OCI-LY7 (cell line): ENCODE data around the gene PANK4. TPM values are rescaled to one million over a fixed set of nuclear protein-coding genes. Genes with fewer than 3 reads are reported as not detected.

Source experiments
- BruUV-seq: library from RNA; stranded (reverse); fragments of 400-500 nt; replicated peaks from 2 replicates; lab custom pipeline; 2021; lab: Mats Ljungman, UMichigan
- CTCF ChIA-PET: fragments of 300-600 bp; sonication (Branson Sonifier 250); formaldehyde crosslinking; loops from one replicate; lab custom pipeline; 2022; ENCODE audit warnings: antibody characterized with exemption; ENCODE audit not compliant: unreplicated experiment; lab: Charles Lee
- POLR2A ChIA-PET: fragments of 300-600 bp; sonication (Branson Sonifier 250); formaldehyde crosslinking; loops from one replicate; lab custom pipeline; 2022; ENCODE audit warnings: antibody characterized with exemption; lab: Charles Lee
- DNase-seq: peaks from one replicate; pipeline ENCODE4 v3.0.0-alpha.2; 2015; ENCODE audit warnings: low spot score
- H2AFZ ChIP-seq: fragments of 200-600 bp; sonication (generic), shearing (Covaris generic); 2 replicates; pipeline ENCODE4 v1.6.1; 2014; ENCODE audit warnings: mild to moderate bottlenecking, antibody characterized with exemption, low read length, moderate library complexity
- H3K27ac ChIP-seq: fragments of 200-600 bp; sonication (generic); 2 replicates; pipeline ENCODE4 v1.5.1; 2014; ENCODE audit warnings: mixed run types, low read depth, mild to moderate bottlenecking, moderate library complexity, low read length, inconsistent platforms; ENCODE audit not compliant: poor library complexity, severe bottlenecking
- H3K36me3 ChIP-seq: fragments of 200-600 bp; sonication (generic); 2 replicates; pipeline ENCODE4 v1.6.1; 2014; ENCODE audit warnings: mild to moderate bottlenecking, antibody characterized with exemption, low read length, moderate library complexity, mixed read lengths; ENCODE audit not compliant: insufficient read depth
- H3K4me1 ChIP-seq: fragments of 200-600 bp; sonication (generic); 2 replicates; pipeline ENCODE4 v1.5.1; 2014; ENCODE audit warnings: mild to moderate bottlenecking, low read length; ENCODE audit not compliant: insufficient read depth, poor library complexity, severe bottlenecking
- H3K4me2 ChIP-seq: fragments of 200-600 bp; sonication (generic); 2 replicates; pipeline ENCODE4 v1.6.1; 2014; ENCODE audit warnings: mild to moderate bottlenecking, low read length
- H3K4me3 ChIP-seq: fragments of 200-600 bp; sonication (generic); 2 replicates; pipeline ENCODE4 v1.5.1; 2014; ENCODE audit warnings: mild to moderate bottlenecking, low read depth, low read length; ENCODE audit not compliant: poor library complexity, severe bottlenecking
- H3K79me2 ChIP-seq: fragments of 200-600 bp; sonication (generic); 2 replicates; pipeline ENCODE4 v1.6.1; 2016; ENCODE audit warnings: low read depth, mild to moderate bottlenecking, low read length, moderate library complexity, mixed read lengths; ENCODE audit not compliant: insufficient read depth
- H3K9me2 ChIP-seq: fragments of 200-600 bp; sonication (generic); 2 replicates; pipeline ENCODE4 v1.6.1; 2016; ENCODE audit warnings: mild to moderate bottlenecking, low read length, mixed read lengths; ENCODE audit not compliant: insufficient read depth
- H3K9me3 ChIP-seq: fragments of 200-600 bp; sonication (generic); 2 replicates; pipeline ENCODE4 v1.6.1; 2014; ENCODE audit warnings: mild to moderate bottlenecking, mixed run types, low read length, mixed read lengths
- H4K20me1 ChIP-seq: fragments of 200-600 bp; sonication (generic); 2 replicates; pipeline ENCODE4 v1.6.1; 2014; ENCODE audit warnings: mild to moderate bottlenecking, antibody characterized with exemption, low read length, moderate library complexity, mixed read lengths; ENCODE audit not compliant: insufficient read depth
- EZH2phosphoT487 ChIP-seq: fragments of 200-600 bp; sonication (generic); IDR thresholded peaks from 2 replicates; pipeline ENCODE4 v1.6.1; 2018; ENCODE audit warnings: low read depth, borderline replicate concordance, mild to moderate bottlenecking, mixed run types, antibody characterized with exemption, low read length, moderate library complexity, mixed read lengths
- intact Hi-C: fragments of 100-400 bp; cut with micrococcal nuclease; formaldehyde crosslinking; loops from one replicate; pipeline ENCODE4 v1.10.0; 2022; ENCODE audit not compliant: unreplicated experiment
- total RNA-seq, 2 experiments: library from RNA; depleted of rRNA in 1 of 2; stranded (reverse); fragments of >200 nt in 1 of 2; shearing (Covaris generic) in 1 of 2; gene quantifications; 2 replicates each; pipeline ENCODE4 v1.2.3, GENCODE V29; 2014 to 2022
- TF ChIP-seq, protein P1 (sequence below): fragments of 200-600 bp; sonication (generic); conservative IDR thresholded peaks from 2 replicates; pipeline ENCODE4 v1.5.1; 2014; ENCODE audit warnings: mild to moderate bottlenecking, antibody characterized with exemption, low read length, moderate library complexity, mixed read lengths

PANK4 gene
- total RNA-seq, 2 experiments from 2014 or later, result 49.1 to 55.9 TPM

DNA sequence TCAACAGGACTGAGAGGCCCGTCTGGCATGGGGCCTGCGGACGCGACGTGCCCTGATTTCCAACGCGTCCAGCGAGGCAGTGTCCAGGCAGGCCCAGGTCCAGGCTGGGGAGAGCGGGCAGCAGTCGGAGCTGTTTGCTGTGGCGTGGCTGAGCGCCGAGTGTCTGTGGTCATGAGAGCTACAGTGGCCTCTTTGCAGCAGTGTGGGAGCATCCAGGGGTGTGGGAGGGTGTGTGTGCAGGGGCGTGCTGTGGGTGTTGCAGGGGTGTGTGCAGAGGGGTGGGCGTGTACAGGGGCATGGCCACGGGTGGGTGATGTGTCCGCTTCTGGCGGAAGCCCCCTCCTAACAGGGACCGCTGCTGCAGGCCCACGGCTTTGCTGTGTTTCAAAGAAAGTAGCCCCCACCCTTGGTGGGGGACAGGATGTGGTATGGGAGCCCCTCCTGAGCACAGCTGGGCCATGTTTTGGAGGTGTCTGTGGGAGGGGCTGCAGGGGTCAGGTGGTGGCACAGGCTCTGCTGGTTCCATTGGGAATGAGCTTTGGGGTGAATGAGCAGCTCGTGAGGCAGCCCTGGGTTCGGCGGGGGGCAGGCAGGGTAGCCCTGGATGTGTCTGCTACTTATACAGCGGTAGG, 32.6 kb downstream of the PANK4 start:
- H3K9me3 ChIP-seq, result no peaks in the 10 kb centered on the region
- no peak overlapping the region for H3K27ac ChIP-seq
- H3K36me3 ChIP-seq, result no peaks in the 10 kb centered on the region
- DNase-seq, result peak; percentile 52
- POLR2A ChIA-PET, result interaction anchor here (1.1 kb wide), 1 partner anchor 33 kb away, joined by 6 read pairs; the partner anchor contains the start of gene PANK4
- no peaks in the 10 kb centered on the region for H4K20me1 ChIP-seq
- CTCF ChIA-PET, result no interaction called here
- H2AFZ ChIP-seq, result no peak overlapping the region
- no peaks in the 10 kb centered on the region for H3K9me2 ChIP-seq
- no peaks in the 10 kb centered on the region for H3K79me2 ChIP-seq
- peak overlapping the region; percentile 77 for H3K4me2 ChIP-seq
- H3K4me3 ChIP-seq, result no peak overlapping the region
- H3K4me1 ChIP-seq, result peaks cover 75% of the 10 kb centered on the region
- no TSS peak for BruUV-seq
- TF ChIP-seq, protein P1, sequence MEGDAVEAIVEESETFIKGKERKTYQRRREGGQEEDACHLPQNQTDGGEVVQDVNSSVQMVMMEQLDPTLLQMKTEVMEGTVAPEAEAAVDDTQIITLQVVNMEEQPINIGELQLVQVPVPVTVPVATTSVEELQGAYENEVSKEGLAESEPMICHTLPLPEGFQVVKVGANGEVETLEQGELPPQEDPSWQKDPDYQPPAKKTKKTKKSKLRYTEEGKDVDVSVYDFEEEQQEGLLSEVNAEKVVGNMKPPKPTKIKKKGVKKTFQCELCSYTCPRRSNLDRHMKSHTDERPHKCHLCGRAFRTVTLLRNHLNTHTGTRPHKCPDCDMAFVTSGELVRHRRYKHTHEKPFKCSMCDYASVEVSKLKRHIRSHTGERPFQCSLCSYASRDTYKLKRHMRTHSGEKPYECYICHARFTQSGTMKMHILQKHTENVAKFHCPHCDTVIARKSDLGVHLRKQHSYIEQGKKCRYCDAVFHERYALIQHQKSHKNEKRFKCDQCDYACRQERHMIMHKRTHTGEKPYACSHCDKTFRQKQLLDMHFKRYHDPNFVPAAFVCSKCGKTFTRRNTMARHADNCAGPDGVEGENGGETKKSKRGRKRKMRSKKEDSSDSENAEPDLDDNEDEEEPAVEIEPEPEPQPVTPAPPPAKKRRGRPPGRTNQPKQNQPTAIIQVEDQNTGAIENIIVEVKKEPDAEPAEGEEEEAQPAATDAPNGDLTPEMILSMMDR, result no peak
- no peak for TF ChIP-seq EZH2phosphoT487
- intact Hi-C loops, result loop anchor here (2.0 kb wide), 1 partner anchor 27 kb away; no protein-coding TSS in a partner anchor

DNA sequence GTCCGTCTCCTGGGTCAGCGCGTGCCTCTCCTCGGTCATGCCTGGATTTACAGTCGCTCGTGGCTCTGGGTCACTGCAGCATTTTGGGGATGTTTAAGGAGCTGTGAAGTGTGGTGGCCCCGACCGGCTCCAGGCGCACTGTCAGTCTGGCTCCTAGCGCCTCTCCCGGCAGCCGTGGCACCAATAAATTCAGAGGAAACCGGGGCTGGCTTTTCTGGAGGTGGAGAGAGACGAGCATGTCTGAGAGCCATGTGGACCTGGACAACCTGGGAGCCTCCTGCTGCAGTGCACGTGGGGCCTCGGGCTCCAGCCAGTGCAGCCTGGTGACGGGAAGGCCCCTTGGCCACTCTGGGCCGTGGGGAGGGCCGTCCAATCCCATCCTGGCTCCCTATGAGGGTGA, 33.2 kb downstream of the PANK4 start:
- Histone ChIP-seq H3K9me2 (no peaks in the 10 kb centered on the region), H3K27ac (no peak overlapping the region), H4K20me1 (no peaks in the 10 kb centered on the region), H3K9me3 (no peaks in the 10 kb centered on the region), H3K36me3 (no peaks in the 10 kb centered on the region), H3K4me1 (peaks cover 69% of the 10 kb centered on the region), H3K4me2 (no peak overlapping the region), H3K79me2 (no peaks in the 10 kb centered on the region), H2AFZ (no peak overlapping the region), H3K4me3 (no peak overlapping the region)
- BruUV-seq, result no TSS peak
- no peak for DNase-seq
- CTCF ChIA-PET, result no interaction called here
- POLR2A ChIA-PET, result no interaction called here
- TF ChIP-seq, protein P1, result no peak
- no peak for TF ChIP-seq EZH2phosphoT487
- intact Hi-C loops, result no loop called here

DNA sequence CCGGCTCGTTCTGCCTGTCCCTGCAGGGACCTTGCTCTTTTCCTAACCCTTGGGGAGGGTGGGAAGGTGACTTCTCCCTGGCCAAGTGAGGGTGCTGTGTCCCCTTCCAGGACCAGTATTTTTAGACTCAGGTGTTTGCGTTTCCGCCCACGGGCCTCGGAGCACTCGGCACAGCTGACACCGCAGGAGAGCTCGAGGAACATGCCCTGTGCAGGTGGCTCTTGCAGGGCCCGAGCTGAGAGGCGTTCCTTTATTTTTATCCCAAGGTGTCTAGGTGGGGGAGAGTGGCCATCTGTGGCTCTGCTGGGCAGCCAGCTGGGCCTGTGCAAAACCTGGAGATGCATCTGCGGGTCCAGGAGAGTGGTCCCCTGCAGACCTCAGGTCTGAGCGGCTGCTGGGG, 34.3 kb downstream of the PANK4 start:
- Histone ChIP-seq H3K36me3 (no peaks in the 10 kb centered on the region), H4K20me1 (no peaks in the 10 kb centered on the region), H3K79me2 (no peaks in the 10 kb centered on the region), H3K4me3 (no peak overlapping the region), H3K4me2 (peak overlapping the region; percentile 60), H3K27ac (no peak overlapping the region), H3K9me2 (no peaks in the 10 kb centered on the region), H3K9me3 (no peaks in the 10 kb centered on the region), H2AFZ (no peak overlapping the region), H3K4me1 (peaks cover 58% of the 10 kb centered on the region)
- TF ChIP-seq, protein P1, result no peak
- TF ChIP-seq EZH2phosphoT487, result no peak
- CTCF ChIA-PET, result interaction anchor here (0.6 kb wide), 1 partner anchor 140 kb away, joined by 5 read pairs; no protein-coding TSS in a partner anchor
- peak; percentile 62 for DNase-seq
- BruUV-seq, result no TSS peak
- POLR2A ChIA-PET, result no interaction called here
- intact Hi-C loops, result no loop called here
